Type B pancreatic cell (in vitro differentiated cells): ENCODE measurements around the gene TTC38. TPM values are rescaled to one million over a fixed set of nuclear protein-coding genes. Genes with fewer than 3 reads are reported as not detected.

Source experiments
- DNase-seq: peaks from one replicate; pipeline ENCODE4 v3.0.0; 2021; ENCODE audit warnings: mixed read lengths; ENCODE audit not compliant: unreplicated experiment; ENCODE audit errors: extremely low spot score
- H3K27ac Mint-ChIP-seq: 2 replicates; pipeline ENCODE4 v1.8.0; 2021; ENCODE audit warnings: mild to moderate bottlenecking, mixed read lengths
- H3K27me3 Mint-ChIP-seq: 2 replicates; pipeline ENCODE4 v1.8.0; 2021; ENCODE audit warnings: mixed read lengths
- H3K36me3 Mint-ChIP-seq: 2 replicates; pipeline ENCODE4 v1.8.0; 2021; ENCODE audit warnings: mixed read lengths
- H3K4me1 Mint-ChIP-seq: one replicate; pipeline ENCODE4 v1.8.0; 2021; ENCODE audit warnings: mixed read lengths; ENCODE audit not compliant: unreplicated experiment
- H3K4me3 Mint-ChIP-seq: 2 replicates; pipeline ENCODE4 v1.8.0; 2021; ENCODE audit warnings: mild to moderate bottlenecking, mixed read lengths
- H3K9me3 Mint-ChIP-seq: 2 replicates; pipeline ENCODE4 v1.8.0; 2021; ENCODE audit warnings: mixed read lengths
- CTCF ChIP-seq: fragments of 200-600 bp; sonication (generic); conservative IDR thresholded peaks from 2 replicates; pipeline ENCODE4 v1.5.0; 2021; ENCODE audit warnings: antibody characterized with exemption, mild to moderate bottlenecking
- total RNA-seq: library from RNA; stranded (reverse); gene quantifications from 2 replicates; pipeline ENCODE4 v1.2.1, GENCODE V29; 2021; ENCODE audit warnings: low replicate concordance

TTC38 gene
- total RNA-seq, 1 donor from 2014 or later, result 36.9 TPM

GRCh38 chr22:46287873-46288751, 20.3 kb downstream of the TTC38 start:
- Mint-ChIP-seq H3K4me1 (peaks cover 2% of the 10 kb centered on the region), H3K9me3 (no peaks in the 10 kb centered on the region), H3K27ac (no peak overlapping the region), H3K36me3 (peaks cover 12% of the 10 kb centered on the region), H3K27me3 (no peaks in the 10 kb centered on the region), H3K4me3 (no peak overlapping the region)
- TF ChIP-seq CTCF, result no peak
- DNase-seq, result no peak

- Mint-ChIP-seq H3K4me3 (no peak overlapping the region), H3K27ac (no peak overlapping the region), H3K36me3 (peaks cover 11% of the 10 kb centered on the region), H3K27me3 (no peaks in the 10 kb centered on the region), H3K9me3 (no peaks in the 10 kb centered on the region), H3K4me1 (peaks cover 8% of the 10 kb centered on the region)
- DNase-seq, result no peak
- TF ChIP-seq CTCF, result no peak
Observed at GRCh38 chr22:46288846-46289243, 21.0 kb downstream of the TTC38 start.

GRCh38 chr22:46289244-46289891, 21.6 kb downstream of the TTC38 start:
- no peak for DNase-seq
- TF ChIP-seq CTCF, result no peak
- Mint-ChIP-seq H3K4me3 (no peak overlapping the region), H3K27me3 (no peaks in the 10 kb centered on the region), H3K9me3 (no peaks in the 10 kb centered on the region), H3K36me3 (peaks cover 6% of the 10 kb centered on the region), H3K27ac (no peak overlapping the region), H3K4me1 (peaks cover 8% of the 10 kb centered on the region)

- DNase-seq, result no peak
- no peak for TF ChIP-seq CTCF
- no peaks in the 10 kb centered on the region for H3K27me3 Mint-ChIP-seq
- H3K4me3 Mint-ChIP-seq, result no peak overlapping the region
- H3K36me3 Mint-ChIP-seq, result peaks cover 6% of the 10 kb centered on the region
- H3K4me1 Mint-ChIP-seq, result peaks cover 12% of the 10 kb centered on the region
- H3K9me3 Mint-ChIP-seq, result no peaks in the 10 kb centered on the region
- H3K27ac Mint-ChIP-seq, result no peak overlapping the region
Observed at GRCh38 chr22:46290121-46290842, 22.5 kb downstream of the TTC38 start.

- H3K9me3 Mint-ChIP-seq, result no peaks in the 10 kb centered on the region
- no peak for TF ChIP-seq CTCF
- H3K36me3 Mint-ChIP-seq, result peaks cover 6% of the 10 kb centered on the region
- no peak overlapping the region for H3K27ac Mint-ChIP-seq
- H3K4me1 Mint-ChIP-seq, result peaks cover 17% of the 10 kb centered on the region
- no peak for DNase-seq
- H3K4me3 Mint-ChIP-seq, result no peak overlapping the region
- H3K27me3 Mint-ChIP-seq, result no peaks in the 10 kb centered on the region
Observed at GRCh38 chr22:46290843-46291785, 23.3 kb downstream of the TTC38 start.
